ENCODE data around the gene ATP7A. TPM values are rescaled to one million over a fixed set of nuclear protein-coding genes. Genes with fewer than 3 reads are reported as not detected.

Gene ATP7A
- polyA plus RNA-seq, 1 of the 3 experiments (the other 2 are of a cell fraction), result 1.7 TPM

DNA sequence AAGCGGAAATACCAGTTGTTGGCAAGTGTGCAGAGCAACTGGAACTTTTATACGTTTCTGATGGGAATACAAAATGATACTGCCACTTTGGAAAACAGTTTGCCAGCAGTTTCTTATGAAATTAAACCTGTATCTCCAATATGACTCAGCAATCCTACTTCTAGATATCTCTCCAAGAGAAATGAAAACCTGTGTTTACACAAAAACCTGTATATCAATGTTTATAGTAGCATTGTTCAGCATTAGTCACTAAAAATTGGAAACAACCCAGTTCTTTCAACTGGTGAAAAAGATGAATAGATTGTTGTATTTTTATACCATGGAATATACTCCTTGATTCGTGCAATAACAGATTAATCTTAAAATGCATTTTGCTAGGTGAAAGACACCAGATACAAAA lies 26.8 kb downstream of the ATP7A start:
- H3K9ac ChIP-seq, result no peak overlapping the region
- H3K9me3 ChIP-seq, result no peaks in the 10 kb centered on the region; the same call in 1 of the 2 replicates
- no peaks in the 10 kb centered on the region for H4K20me1 ChIP-seq (ENCODE audit: insufficient read depth)
- ChIA-PET CTCF (no interaction called here), POLR2A (no interaction called here)
- no peak overlapping the region for H2AFZ ChIP-seq (ENCODE audit: low read depth)
- no peaks in the 10 kb centered on the region for H3F3A ChIP-seq (replicated peaks; ENCODE audit: insufficient read depth)
- H3K27me3 ChIP-seq (ENCODE audit: insufficient read depth), result no peaks in the 10 kb centered on the region
- no peaks in the 10 kb centered on the region for H3K9me2 ChIP-seq
- H3K4me3 ChIP-seq (ENCODE audit: low read depth in 2 of 2, low read length in 1 of 2), result no peak overlapping the region
- H3K4me2 ChIP-seq, result no peak overlapping the region
- TF ChIP-seq TAF1 (IDR thresholded peaks at IDR 0.05; ENCODE audit: borderline replicate concordance, low read depth, low read length), result no peak
- TF ChIP-seq PBX3 (IDR thresholded peaks at IDR 0.05), result no peak
- TF ChIP-seq REST (IDR thresholded peaks at IDR 0.05; ENCODE audit: low read depth, low read length), result no peak
- TF ChIP-seq IRF3 (IDR thresholded peaks at IDR 0.05; ENCODE audit: low read depth, low read length), result no peak
- no peak for TF ChIP-seq EP300 (IDR thresholded peaks at IDR 0.05; ENCODE audit: borderline replicate concordance in 1 of 2, low read depth in 1 of 2, low read length in 1 of 2)
- no peak for TF ChIP-seq POLR2AphosphoS5 (IDR thresholded peaks at IDR 0.05; ENCODE audit: low read depth, low read length)
- no peak for TF ChIP-seq RXRA (IDR thresholded peaks at IDR 0.05; ENCODE audit: borderline replicate concordance, low read depth)
- TF ChIP-seq SIN3A (IDR thresholded peaks at IDR 0.05; ENCODE audit: borderline replicate concordance, low read depth, low read length), result no peak
- TF ChIP-seq ELF1 (IDR thresholded peaks at IDR 0.05), result no peak
- TF ChIP-seq YY1 (IDR thresholded peaks at IDR 0.05; ENCODE audit: low read depth), result no peak
- TF ChIP-seq JUND (IDR thresholded peaks at IDR 0.05), result no peak
- TF ChIP-seq GATA2 (CRISPR knock-in tag; IDR thresholded peaks at IDR 0.05), result no peak
- TF ChIP-seq MEF2A (IDR thresholded peaks at IDR 0.05; ENCODE audit: borderline replicate concordance, low read depth), result no peak
- TF ChIP-seq RAD21 (IDR thresholded peaks at IDR 0.05; ENCODE audit: low read length), result no peak
- TF ChIP-seq EZH2phosphoT487 (IDR thresholded peaks at IDR 0.05; ENCODE audit: borderline replicate concordance, low read depth), result no peak
- no peak for TF ChIP-seq TEAD4 (IDR thresholded peaks at IDR 0.05; ENCODE audit: borderline replicate concordance, insufficient read depth)
- no peak for TF ChIP-seq USF2 (IDR thresholded peaks at IDR 0.05; ENCODE audit: borderline replicate concordance, low read depth, low read length)
- no peak for TF ChIP-seq RFX5 (IDR thresholded peaks at IDR 0.05; ENCODE audit: low read length)
- TF ChIP-seq, protein P1, sequence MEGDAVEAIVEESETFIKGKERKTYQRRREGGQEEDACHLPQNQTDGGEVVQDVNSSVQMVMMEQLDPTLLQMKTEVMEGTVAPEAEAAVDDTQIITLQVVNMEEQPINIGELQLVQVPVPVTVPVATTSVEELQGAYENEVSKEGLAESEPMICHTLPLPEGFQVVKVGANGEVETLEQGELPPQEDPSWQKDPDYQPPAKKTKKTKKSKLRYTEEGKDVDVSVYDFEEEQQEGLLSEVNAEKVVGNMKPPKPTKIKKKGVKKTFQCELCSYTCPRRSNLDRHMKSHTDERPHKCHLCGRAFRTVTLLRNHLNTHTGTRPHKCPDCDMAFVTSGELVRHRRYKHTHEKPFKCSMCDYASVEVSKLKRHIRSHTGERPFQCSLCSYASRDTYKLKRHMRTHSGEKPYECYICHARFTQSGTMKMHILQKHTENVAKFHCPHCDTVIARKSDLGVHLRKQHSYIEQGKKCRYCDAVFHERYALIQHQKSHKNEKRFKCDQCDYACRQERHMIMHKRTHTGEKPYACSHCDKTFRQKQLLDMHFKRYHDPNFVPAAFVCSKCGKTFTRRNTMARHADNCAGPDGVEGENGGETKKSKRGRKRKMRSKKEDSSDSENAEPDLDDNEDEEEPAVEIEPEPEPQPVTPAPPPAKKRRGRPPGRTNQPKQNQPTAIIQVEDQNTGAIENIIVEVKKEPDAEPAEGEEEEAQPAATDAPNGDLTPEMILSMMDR (IDR thresholded peaks at IDR 0.05), result no peak
- no peak for TF ChIP-seq RCOR1 (IDR thresholded peaks at IDR 0.05; ENCODE audit: low read length)
- H3K36me3 ChIP-seq (replicated peaks in 1 of 2; ENCODE audit: control insufficient read depth in 1 of 2, insufficient read depth in 2 of 2, low read length in 1 of 2), result no peaks in the 10 kb centered on the region
- peak overlapping the region in 1 of 2 experiments; percentile 29; a peak in 1 of 4 replicates for H3K27ac ChIP-seq (ENCODE audit: low read depth in 2 of 2, low read length in 1 of 2)
- H3K4me1 ChIP-seq (ENCODE audit: control insufficient read depth in 1 of 2, insufficient read depth in 2 of 2, low read depth in 1 of 2, low read length in 1 of 2), result 0 out of 4 replicates have a peak, but pooled peaks cover 0 to 4% of the 10 kb centered on the region in 2 experiments
- H3K79me2 ChIP-seq (ENCODE audit: insufficient read depth), result no peaks in the 10 kb centered on the region
- WGBS (ENCODE audit: low lambda C conversion rate), result 39% methylated on average over 3 of the region's 3 CpGs
- no peak for DNase-seq
